Panc1 (cell line): ENCODE results near the gene DENND1B. TPM values are rescaled to one million over a fixed set of nuclear protein-coding genes. Genes with fewer than 3 reads are reported as not detected.

ENCODE experiments used
- ATAC-seq: fragments of 200-7000 bp; cut with Tn5 transposase; 2 replicates; pipeline ENCODE4 v1.9.1; 2020; ENCODE audit warnings: mild to moderate bottlenecking, moderate library complexity
- BruUV-seq: library from RNA; stranded (reverse); fragments of 400-500 nt; replicated peaks from 2 replicates; lab custom pipeline; 2021; lab: Mats Ljungman, UMichigan
- CTCF ChIA-PET: fragments of 300-600 bp; sonication (Branson Sonifier 250); formaldehyde crosslinking; loops from one replicate; lab custom pipeline; 2022; ENCODE audit warnings: antibody characterized with exemption; lab: Charles Lee
- POLR2A ChIA-PET: fragments of 300-600 bp; sonication (Branson Sonifier 250); formaldehyde crosslinking; loops from one replicate; lab custom pipeline; 2022; ENCODE audit warnings: antibody characterized with exemption; lab: Charles Lee
- DNase-seq: peaks from one replicate; pipeline ENCODE4 v3.0.0-alpha.2; 2010; ENCODE audit warnings: low read depth, low spot score
- H3K27ac ChIP-seq: 2 replicates; pipeline ENCODE4 v1.5.1; 2011; ENCODE audit warnings: mild to moderate bottlenecking, low read length, inconsistent platforms
- H3K27me3 ChIP-seq: fragments of 200-500 bp; sonication (Bioruptor generic); 2 replicates; pipeline ENCODE4 v1.6.0; 2014; ENCODE audit warnings: low read length, inconsistent platforms; ENCODE audit not compliant: control insufficient read depth, insufficient read depth
- H3K36me3 ChIP-seq: fragments of 200-500 bp; sonication (Bioruptor generic); 2 replicates; pipeline ENCODE4 v1.5.1; 2014; ENCODE audit warnings: inconsistent platforms, mild to moderate bottlenecking, low read length, moderate library complexity; ENCODE audit not compliant: control insufficient read depth, insufficient read depth
- H3K4me1 ChIP-seq: 2 replicates; pipeline ENCODE4 v1.5.1; 2011; ENCODE audit warnings: inconsistent platforms, mild to moderate bottlenecking, low read length, moderate library complexity; ENCODE audit not compliant: control insufficient read depth, insufficient read depth
- H3K4me3 ChIP-seq, 2 experiments: 2 replicates each; pipeline ENCODE4 v1.5.1; 2011 to 2012; ENCODE audit warnings: low read depth in 2 of 2, low read length in 2 of 2, mild to moderate bottlenecking in 2 of 2, inconsistent platforms in 1 of 2, moderate library complexity in 1 of 2
- H3K9me3 ChIP-seq: fragments of 200-500 bp; sonication (Bioruptor generic); 2 replicates; pipeline ENCODE4 v1.5.1; 2014; ENCODE audit warnings: low read depth, mild to moderate bottlenecking, inconsistent platforms, low read length, moderate library complexity; ENCODE audit not compliant: control insufficient read depth, insufficient read depth
- POLR2AphosphoS5 ChIP-seq: IDR thresholded peaks from 2 replicates; pipeline ENCODE4 v1.6.1; 2012; ENCODE audit warnings: mild to moderate bottlenecking, low read depth, low read length, moderate library complexity
- REST ChIP-seq, 2 experiments: IDR thresholded peaks; 2 replicates each; pipeline ENCODE4 v1.6.1; 2011 to 2012; ENCODE audit warnings: low read depth in 2 of 2, control low read depth in 1 of 2, low read length in 1 of 2, mild to moderate bottlenecking in 1 of 2, moderate library complexity in 1 of 2; ENCODE audit not compliant: insufficient read depth in 1 of 2
- SIN3A ChIP-seq: IDR thresholded peaks from 2 replicates; pipeline ENCODE4 v1.6.1; 2012; ENCODE audit warnings: low read depth, mild to moderate bottlenecking, low read length, moderate library complexity, borderline replicate concordance; ENCODE audit not compliant: insufficient read depth
- TCF7L2 ChIP-seq: IDR thresholded peaks from 2 replicates; pipeline ENCODE4 v1.6.1; 2011; ENCODE audit warnings: mild to moderate bottlenecking, low read depth, low read length, inconsistent platforms
- in situ Hi-C: cut with HindIII; loops from 2 replicates; pipeline ENCODE4 v1.10.0; 2016; ENCODE audit warnings: low sequenced_read_pairs, low pct_unique_long_range_greater_than_20kb
- intact Hi-C: fragments of 100-400 bp; cut with micrococcal nuclease; formaldehyde crosslinking; loops from one replicate; pipeline ENCODE4 v1.10.0; 2022; ENCODE audit not compliant: unreplicated experiment
- total RNA-seq: library from RNA; stranded (reverse); gene quantifications from one replicate; pipeline ENCODE4 v1.2.1, GENCODE V29; 2021; ENCODE audit not compliant: unreplicated experiment
- TF ChIP-seq, protein P1 (sequence below): fragments of 450-650 bp; IDR thresholded peaks from 2 replicates; pipeline ENCODE4 v1.5.1; 2017; ENCODE audit warnings: mild to moderate bottlenecking

Gene DENND1B
- total RNA-seq, 1 experiment from 2014 or later: 7.7 TPM

- Histone ChIP-seq H3K27me3 (no peaks in the 10 kb centered on the region), H3K36me3 (no peaks in the 10 kb centered on the region), H3K9me3 (no peaks in the 10 kb centered on the region), H3K27ac (no peak overlapping the region), H3K4me1 (peaks cover 4% of the 10 kb centered on the region), H3K4me3 (no peak overlapping the region)
- CTCF ChIA-PET: no interaction called here
- intact Hi-C loops (no loop called here), in situ Hi-C loops (no loop called here)
- DNase-seq: no peak
- TF ChIP-seq POLR2AphosphoS5: no peak
- TF ChIP-seq SIN3A: no peak
- TF ChIP-seq, protein P1, sequence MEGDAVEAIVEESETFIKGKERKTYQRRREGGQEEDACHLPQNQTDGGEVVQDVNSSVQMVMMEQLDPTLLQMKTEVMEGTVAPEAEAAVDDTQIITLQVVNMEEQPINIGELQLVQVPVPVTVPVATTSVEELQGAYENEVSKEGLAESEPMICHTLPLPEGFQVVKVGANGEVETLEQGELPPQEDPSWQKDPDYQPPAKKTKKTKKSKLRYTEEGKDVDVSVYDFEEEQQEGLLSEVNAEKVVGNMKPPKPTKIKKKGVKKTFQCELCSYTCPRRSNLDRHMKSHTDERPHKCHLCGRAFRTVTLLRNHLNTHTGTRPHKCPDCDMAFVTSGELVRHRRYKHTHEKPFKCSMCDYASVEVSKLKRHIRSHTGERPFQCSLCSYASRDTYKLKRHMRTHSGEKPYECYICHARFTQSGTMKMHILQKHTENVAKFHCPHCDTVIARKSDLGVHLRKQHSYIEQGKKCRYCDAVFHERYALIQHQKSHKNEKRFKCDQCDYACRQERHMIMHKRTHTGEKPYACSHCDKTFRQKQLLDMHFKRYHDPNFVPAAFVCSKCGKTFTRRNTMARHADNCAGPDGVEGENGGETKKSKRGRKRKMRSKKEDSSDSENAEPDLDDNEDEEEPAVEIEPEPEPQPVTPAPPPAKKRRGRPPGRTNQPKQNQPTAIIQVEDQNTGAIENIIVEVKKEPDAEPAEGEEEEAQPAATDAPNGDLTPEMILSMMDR: no peak
- TF ChIP-seq REST (IDR thresholded peaks at IDR 0.05; ENCODE audit: insufficient read depth in 1 of 2, low read depth in 2 of 2, low read length in 1 of 2): no peak
- no peak for TF ChIP-seq TCF7L2
- POLR2A ChIA-PET: no interaction called here
- no TSS peak for BruUV-seq
- no peak for ATAC-seq
Measured at GRCh38 chr1:197677752-197678295, 97.5 kb downstream of the DENND1B start.

DNA sequence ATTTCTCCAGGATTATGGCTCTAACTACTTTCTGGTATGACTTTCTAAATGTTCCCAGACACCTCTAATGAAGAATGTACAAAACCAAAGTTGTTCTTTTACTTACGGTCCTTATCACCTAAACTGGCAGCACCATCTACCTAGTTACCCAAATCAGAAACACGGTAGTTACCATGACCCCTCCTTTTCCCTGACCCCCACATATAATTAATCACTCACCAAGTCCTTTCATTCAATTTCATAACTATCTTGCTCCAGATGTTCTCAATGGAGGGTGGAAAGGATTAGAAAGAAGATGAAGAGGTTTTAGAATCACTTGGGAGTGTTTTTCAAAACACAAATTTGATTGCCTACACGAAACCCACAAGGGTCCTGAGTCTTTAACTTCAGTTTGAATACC is 98.0 kb downstream of the DENND1B start:
- Histone ChIP-seq H3K4me1 (peaks cover 4% of the 10 kb centered on the region), H3K36me3 (no peaks in the 10 kb centered on the region), H3K27ac (no peak overlapping the region), H3K27me3 (no peaks in the 10 kb centered on the region), H3K4me3 (no peak overlapping the region), H3K9me3 (no peaks in the 10 kb centered on the region)
- no peak for DNase-seq
- BruUV-seq: no TSS peak
- ChIA-PET POLR2A (no interaction called here), CTCF (no interaction called here)
- in situ Hi-C loops: no loop called here
- no peak for ATAC-seq
- TF ChIP-seq REST (IDR thresholded peaks at IDR 0.05; ENCODE audit: insufficient read depth in 1 of 2, low read depth in 2 of 2, low read length in 1 of 2): no peak
- TF ChIP-seq TCF7L2: no peak
- TF ChIP-seq SIN3A: no peak
- TF ChIP-seq, protein P1: no peak
- TF ChIP-seq POLR2AphosphoS5: no peak
- intact Hi-C loops: no loop called here
